Transverse colon (tissue), 4 donors: ENCODE measurements around the gene ARSD.

Source experiments
- CTCF ChIP-seq, 5 experiments: fragments of 200-600 bp in 3 of 5; fragments of 450-650 bp in 2 of 5; sonication (generic) in 3 of 5; IDR thresholded peaks; 1 replicate in 2 of 5; 2 replicates in 3 of 5; pipeline ENCODE4 v1.5.1; 2016 to 2017; ENCODE audit warnings: antibody characterized with exemption in 5 of 5, inconsistent platforms in 3 of 5, mild to moderate bottlenecking in 2 of 5, moderate library complexity in 1 of 5
- POLR2A ChIP-seq: fragments of 450-650 bp; IDR thresholded peaks from one replicate; pipeline ENCODE4 v1.6.1; 2016; ENCODE audit warnings: antibody characterized with exemption, mild to moderate bottlenecking, moderate library complexity
- POLR2AphosphoS5 ChIP-seq, 3 donors: sonication (generic); formaldehyde crosslinking; IDR thresholded peaks; one replicate each; pipeline ENCODE4 v1.6.1; 2016; ENCODE audit warnings: antibody characterized with exemption in 3 of 3

- TF ChIP-seq CTCF (IDR thresholded peaks at IDR 0.05) (peak in 4 of 5 experiments; percentile 21 to 40 (median 30)), POLR2A (no peak), POLR2AphosphoS5 (IDR thresholded peaks at IDR 0.05) (no peak)
These were observed 53.2 kb downstream of the ARSD start for GRCh38 chrX:2875798-2876399.
